ENCODE results near the gene SDK2. TPM values are rescaled to one million over a fixed set of nuclear protein-coding genes. Genes with fewer than 3 reads are reported as not detected.

Gene SDK2
- total and polyA plus RNA-seq, 9 of the 15 experiments (the other 6 are each of a cell fraction or from before 2014, with no cell fraction given), result 0.04 TPM; not detected in 8

DNA sequence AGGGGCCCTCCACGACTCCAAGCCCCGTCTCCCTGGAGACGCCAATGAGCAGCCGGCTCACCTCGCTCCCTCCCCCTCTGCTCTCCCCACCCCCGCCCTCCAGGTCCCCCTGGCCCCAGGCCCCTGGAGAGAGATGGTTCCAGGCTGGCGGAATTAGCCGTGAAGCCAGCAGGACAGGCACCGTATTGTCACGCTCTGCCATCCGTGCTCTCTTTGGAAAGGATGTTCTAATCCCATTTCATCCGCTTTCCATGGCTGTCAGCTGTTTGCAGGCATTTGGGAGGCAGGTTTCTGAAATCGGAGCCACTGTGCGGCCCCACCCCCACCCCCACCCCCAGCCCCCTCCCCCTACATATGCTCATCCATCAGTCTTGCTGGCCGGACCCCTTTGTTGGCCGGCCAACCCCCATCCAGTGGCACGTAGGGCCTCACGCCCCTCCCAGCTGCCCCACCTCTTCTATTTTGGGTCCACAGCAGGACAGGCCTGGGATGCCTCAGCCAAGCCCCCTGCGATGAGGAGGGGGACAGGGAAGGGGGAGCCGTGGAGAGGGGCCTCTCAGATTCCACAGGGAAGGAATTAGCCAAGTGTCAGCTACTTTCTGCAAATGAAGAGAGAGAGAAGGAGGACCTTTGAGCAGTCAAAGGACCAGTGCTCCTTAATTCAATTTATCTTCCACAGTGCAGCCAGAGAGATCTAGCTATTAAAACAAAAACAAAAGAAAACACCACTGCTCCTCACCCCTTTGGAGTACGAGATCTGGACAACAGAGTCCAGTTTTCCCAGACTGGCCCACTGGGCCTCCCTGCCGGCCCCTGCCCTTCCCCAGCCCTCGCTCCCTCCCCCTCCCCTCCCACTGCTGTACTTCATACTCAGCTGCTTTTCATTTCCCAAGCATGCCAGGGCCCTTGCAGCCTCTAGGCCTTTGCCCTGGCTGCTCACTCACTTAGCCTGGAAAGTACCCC, 30.7 kb downstream of the SDK2 start:
- no peaks in the 10 kb centered on the region for H3K79me2 ChIP-seq (ENCODE audit: control insufficient read depth, insufficient read depth, low read length)
- ChIA-PET CTCF (ENCODE audit: low intra/inter-chr PET ratio) (no interaction called here), POLR2A (interaction anchor here (0.6 to 0.7 kb wide), 2 partner anchors 10 to 19 kb away, joined by 3 read pairs; no protein-coding TSS in a partner anchor)
- no peak overlapping the region for H3K4me2 ChIP-seq (ENCODE audit: insufficient read depth, low read length)
- H3K9ac ChIP-seq (ENCODE audit: insufficient read depth in 1 of 2, low read depth in 2 of 2, low read length in 2 of 2), result no peak overlapping the region
- TF ChIP-seq, protein P1, sequence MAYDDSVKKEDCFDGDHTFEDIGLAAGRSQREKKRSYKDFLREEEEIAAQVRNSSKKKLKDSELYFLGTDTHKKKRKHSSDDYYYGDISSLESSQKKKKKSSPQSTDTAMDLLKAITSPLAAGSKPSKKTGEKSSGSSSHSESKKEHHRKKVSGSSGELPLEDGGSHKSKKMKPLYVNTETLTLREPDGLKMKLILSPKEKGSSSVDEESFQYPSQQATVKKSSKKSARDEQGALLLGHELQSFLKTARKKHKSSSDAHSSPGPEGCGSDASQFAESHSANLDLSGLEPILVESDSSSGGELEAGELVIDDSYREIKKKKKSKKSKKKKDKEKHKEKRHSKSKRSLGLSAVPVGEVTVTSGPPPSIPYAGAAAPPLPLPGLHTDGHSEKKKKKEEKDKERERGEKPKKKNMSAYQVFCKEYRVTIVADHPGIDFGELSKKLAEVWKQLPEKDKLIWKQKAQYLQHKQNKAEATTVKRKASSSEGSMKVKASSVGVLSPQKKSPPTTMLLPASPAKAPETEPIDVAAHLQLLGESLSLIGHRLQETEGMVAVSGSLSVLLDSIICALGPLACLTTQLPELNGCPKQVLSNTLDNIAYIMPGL (CRISPR knock-in tag; IDR thresholded peaks at IDR 0.05), result no peak
- TF ChIP-seq SAP30 (IDR thresholded peaks at IDR 0.05; ENCODE audit: borderline replicate concordance, insufficient read depth, low read depth, low read length, poor library complexity, severe bottlenecking) (no peak), RNF219 (CRISPR knock-in tag; IDR thresholded peaks at IDR 0.05) (no peak), MYBL2 (IDR thresholded peaks at IDR 0.05; ENCODE audit: low read depth) (no peak), MYBL2 (CRISPR knock-in tag; IDR thresholded peaks at IDR 0.05; ENCODE audit: borderline replicate concordance) (no peak), CHCHD3 (CRISPR knock-in tag; IDR thresholded peaks at IDR 0.05) (no peak), TAF7 (tag; IDR thresholded peaks at IDR 0.05) (no peak)
- TF ChIP-seq, protein P2, sequence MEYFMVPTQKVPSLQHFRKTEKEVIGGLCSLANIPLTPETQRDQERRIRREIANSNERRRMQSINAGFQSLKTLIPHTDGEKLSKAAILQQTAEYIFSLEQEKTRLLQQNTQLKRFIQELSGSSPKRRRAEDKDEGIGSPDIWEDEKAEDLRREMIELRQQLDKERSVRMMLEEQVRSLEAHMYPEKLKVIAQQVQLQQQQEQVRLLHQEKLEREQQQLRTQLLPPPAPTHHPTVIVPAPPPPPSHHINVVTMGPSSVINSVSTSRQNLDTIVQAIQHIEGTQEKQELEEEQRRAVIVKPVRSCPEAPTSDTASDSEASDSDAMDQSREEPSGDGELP (CRISPR knock-in tag; IDR thresholded peaks at IDR 0.05; ENCODE audit: borderline replicate concordance), result no peak
- no peak for DNase-seq (ENCODE audit: extremely low read depth in 1 of 4, low spot score in 3 of 4)
- no peak overlapping the region for H3K4me3 ChIP-seq
- no peak for FAIRE-seq
- no peaks in the 10 kb centered on the region for H3K9me3 ChIP-seq (replicated peaks; ENCODE audit: control insufficient read depth, insufficient read depth, low read depth, low read length)
- H4K20me1 ChIP-seq (replicated peaks; ENCODE audit: control insufficient read depth, insufficient read depth, low read length), result no peaks in the 10 kb centered on the region
- H3K27ac ChIP-seq (ENCODE audit: extremely low read depth, low read depth, low read length), result no peak overlapping the region
- no peak overlapping the region for H2AFZ ChIP-seq (ENCODE audit: low read depth, low read length)
- H3K36me3 ChIP-seq (ENCODE audit: control insufficient read depth, insufficient read depth, low read length), result no peaks in the 10 kb centered on the region
- no peak for ATAC-seq
- H3K9me1 ChIP-seq (ENCODE audit: control insufficient read depth, insufficient read depth, low read length), result no peaks in the 10 kb centered on the region
- WGBS (ENCODE audit: insufficient coverage, low coverage, missing lambda C conversion rate), result 0% methylated on average over 11 of the region's 23 CpGs
- in situ Hi-C loops (cut with MboI) (no loop called here), intact Hi-C loops (cut with micrococcal nuclease) (no loop called here)
- H3K27me3 ChIP-seq (ENCODE audit: control insufficient read depth in 2 of 2, insufficient read depth in 2 of 2, low read length in 2 of 2), result peaks cover 0 to 29% of the 10 kb centered on the region in 2 experiments; a peak in 2 of 5 replicates
- no TSS peak for BruUV-seq (replicated peaks)
- no peaks in the 10 kb centered on the region for H3K4me1 ChIP-seq (replicated peaks in 1 of 2; ENCODE audit: control insufficient read depth in 2 of 2, insufficient read depth in 2 of 2, low read length in 2 of 2)

Measured in K562 (cell line).